Fibroblast of lung (primary cell): ENCODE measurements around the gene PARVG. TPM values are rescaled to one million over a fixed set of nuclear protein-coding genes. Genes with fewer than 3 reads are reported as not detected.

Experiments used
- DNase-seq, 2 donors: peaks; one replicate each; pipeline versions ENCODE4 v3.0.0 to v3.0.0-alpha.2; 2010; ENCODE audit warnings: low read depth in 2 of 2
- H2AFZ ChIP-seq: 2 replicates; pipeline ENCODE4 v1.5.1; 2012; ENCODE audit warnings: low read length, control low read depth, inconsistent platforms
- H3K27ac ChIP-seq: 2 replicates; pipeline ENCODE4 v1.5.1; 2011; ENCODE audit warnings: low read length, control low read depth; ENCODE audit not compliant: insufficient read depth
- H3K27me3 ChIP-seq: 2 replicates; pipeline ENCODE4 v1.5.1; 2011; ENCODE audit warnings: mild to moderate bottlenecking, low read length; ENCODE audit not compliant: control insufficient read depth, insufficient read depth
- H3K36me3 ChIP-seq: 2 replicates; pipeline ENCODE4 v1.5.1; 2011; ENCODE audit warnings: low read length; ENCODE audit not compliant: control insufficient read depth, insufficient read depth
- H3K4me1 ChIP-seq: 2 replicates; pipeline ENCODE4 v1.5.1; 2011; ENCODE audit warnings: low read length; ENCODE audit not compliant: control insufficient read depth, insufficient read depth; ENCODE audit errors: extremely low read depth
- H3K4me2 ChIP-seq: 2 replicates; pipeline ENCODE4 v1.5.1; 2011; ENCODE audit warnings: low read length, control low read depth; ENCODE audit not compliant: insufficient read depth; ENCODE audit errors: extremely low read depth
- H3K4me3 ChIP-seq, 4 experiments: fragments of 200-600 bp in 1 of 4; sonication (generic) in 1 of 4; replicated peaks in 1 of 4; 2 replicates each; pipeline ENCODE4 v1.5.1; 2011 to 2016; ENCODE audit warnings: low read length in 4 of 4, low read depth in 3 of 4, mild to moderate bottlenecking in 3 of 4, control low read depth in 2 of 4, inconsistent platforms in 1 of 4, mixed read lengths in 1 of 4; ENCODE audit not compliant: insufficient read depth in 1 of 4; ENCODE audit errors: control extremely low read depth in 1 of 4
- H3K79me2 ChIP-seq: 2 replicates; pipeline ENCODE4 v1.5.1; 2012; ENCODE audit warnings: mild to moderate bottlenecking, low read length, inconsistent platforms; ENCODE audit not compliant: control insufficient read depth, insufficient read depth
- H3K9ac ChIP-seq: 2 replicates; pipeline ENCODE4 v1.5.1; 2011; ENCODE audit warnings: mild to moderate bottlenecking, low read length, control low read depth; ENCODE audit not compliant: insufficient read depth
- H3K9me3 ChIP-seq: 2 replicates; pipeline ENCODE4 v1.5.1; 2012; ENCODE audit warnings: low read depth, low read length; ENCODE audit not compliant: control insufficient read depth, insufficient read depth
- H4K20me1 ChIP-seq: 2 replicates; pipeline ENCODE4 v1.5.1; 2011; ENCODE audit warnings: low read length; ENCODE audit not compliant: control insufficient read depth, insufficient read depth; ENCODE audit errors: extremely low read depth
- CTCF ChIP-seq, 2 donors: IDR thresholded peaks in 1 of 2; conservative IDR thresholded peaks in 1 of 2; 1 replicate in 1 of 2; 2 replicates in 1 of 2; pipeline ENCODE4 v1.5.1; 2011 to 2012; ENCODE audit warnings: low read length in 2 of 2, control low read depth in 1 of 2, inconsistent platforms in 1 of 2, low read depth in 1 of 2, mild to moderate bottlenecking in 1 of 2
- EZH2 ChIP-seq: IDR thresholded peaks from 2 replicates; pipeline ENCODE4 v1.5.1; 2012; ENCODE audit warnings: low read length, control low read depth, mild to moderate bottlenecking; ENCODE audit errors: missing control alignments
- polyA plus RNA-seq, 2 donors: library from polyadenylated mRNA; depleted of rRNA in 1 of 2; stranded (reverse) in 1 of 2; unstranded in 1 of 2; fragments of >200 nt; gene quantifications; 2 replicates each; pipeline ENCODE4 v1.2.1, GENCODE V29; 2011 to 2012; ENCODE audit warnings: missing spikeins in 1 of 2
- total RNA-seq: library from RNA; depleted of rRNA; stranded (reverse); fragments of >200 nt; gene quantifications from 2 replicates; pipeline ENCODE4 v1.2.1, GENCODE V29; 2014

PARVG gene
- total and polyA plus RNA-seq, 2 donors (not counting 1 experiment from before 2014, with no cell fraction given): not detected

- Histone ChIP-seq H3K9ac (no peak overlapping the region), H3K4me1 (no peaks in the 10 kb centered on the region), H3K27ac (no peak overlapping the region), H3K9me3 (no peaks in the 10 kb centered on the region), H3K4me2 (no peak overlapping the region), H4K20me1 (no peaks in the 10 kb centered on the region), H3K36me3 (no peaks in the 10 kb centered on the region), H2AFZ (no peak overlapping the region), H3K27me3 (no peaks in the 10 kb centered on the region), H3K79me2 (no peaks in the 10 kb centered on the region), H3K4me3 (no peak overlapping the region)
- no peak for TF ChIP-seq EZH2
- TF ChIP-seq CTCF (conservative IDR thresholded peaks at IDR 0.05 in 1 of 2, IDR thresholded peaks at IDR 0.05 in 1 of 2; ENCODE audit: low read depth in 1 of 2, low read length in 2 of 2): no peak
- DNase-seq: no peak
Measured at GRCh38 chr22:44215287-44215686, 34.6 kb downstream of the PARVG start.

DNA sequence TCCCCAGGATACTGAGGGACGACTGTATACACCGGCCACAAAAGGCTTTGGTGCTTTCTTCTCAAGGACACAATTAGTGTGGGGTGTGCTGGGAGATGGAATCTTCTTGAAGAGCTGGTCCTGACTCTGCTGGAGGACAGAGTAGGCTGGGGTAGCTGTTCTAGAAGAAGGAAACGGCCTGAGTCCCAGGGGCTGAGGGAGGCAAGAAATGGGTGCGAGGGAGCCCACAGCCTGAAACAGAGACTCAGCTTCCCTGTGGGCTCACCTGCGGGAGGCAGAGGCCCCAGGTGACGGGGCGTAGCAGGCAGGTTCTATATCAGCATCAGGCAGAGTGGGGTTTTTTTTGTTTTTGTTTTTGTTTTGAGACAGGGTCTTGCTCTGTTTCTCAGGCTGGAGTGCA is 36.6 kb downstream of the PARVG start:
- no peaks in the 10 kb centered on the region for H3K36me3 ChIP-seq
- H3K9ac ChIP-seq: no peak overlapping the region
- H3K27me3 ChIP-seq: no peaks in the 10 kb centered on the region
- H4K20me1 ChIP-seq: no peaks in the 10 kb centered on the region
- H3K79me2 ChIP-seq: no peaks in the 10 kb centered on the region
- DNase-seq: no peak
- TF ChIP-seq EZH2 (no peak), CTCF (conservative IDR thresholded peaks at IDR 0.05 in 1 of 2, IDR thresholded peaks at IDR 0.05 in 1 of 2; ENCODE audit: low read depth in 1 of 2, low read length in 2 of 2) (no peak)
- H3K4me1 ChIP-seq: no peaks in the 10 kb centered on the region
- no peak overlapping the region for H3K4me2 ChIP-seq
- no peak overlapping the region for H2AFZ ChIP-seq
- no peak overlapping the region for H3K27ac ChIP-seq
- H3K9me3 ChIP-seq: no peaks in the 10 kb centered on the region
- H3K4me3 ChIP-seq: no peak overlapping the region

DNA sequence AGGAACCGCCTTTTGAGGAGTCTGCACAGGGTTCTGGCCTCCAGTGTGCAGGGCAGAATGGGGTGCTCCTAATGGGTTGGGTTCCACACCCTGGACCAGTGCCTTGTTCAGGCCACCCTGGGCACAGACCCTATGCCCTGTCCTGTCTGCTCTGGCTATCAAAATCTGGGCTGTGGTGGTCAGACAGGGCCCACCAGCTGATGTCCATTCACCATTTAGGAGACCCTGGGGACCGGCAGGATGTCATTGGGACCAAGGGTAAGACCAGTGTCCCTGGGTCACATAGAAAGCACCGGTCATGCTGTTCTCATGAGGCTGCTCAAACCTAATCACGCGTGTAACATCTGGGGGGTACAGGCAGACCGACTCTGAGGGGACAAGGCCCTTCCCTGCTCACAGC is 37.3 kb downstream of the PARVG start:
- Histone ChIP-seq H2AFZ (no peak overlapping the region), H3K4me3 (no peak overlapping the region), H3K27me3 (no peaks in the 10 kb centered on the region), H3K79me2 (no peaks in the 10 kb centered on the region), H3K36me3 (no peaks in the 10 kb centered on the region), H3K27ac (no peak overlapping the region), H3K4me2 (no peak overlapping the region), H4K20me1 (no peaks in the 10 kb centered on the region), H3K9ac (no peak overlapping the region), H3K4me1 (no peaks in the 10 kb centered on the region), H3K9me3 (no peaks in the 10 kb centered on the region)
- TF ChIP-seq EZH2 (no peak), CTCF (conservative IDR thresholded peaks at IDR 0.05 in 1 of 2, IDR thresholded peaks at IDR 0.05 in 1 of 2; ENCODE audit: low read depth in 1 of 2, low read length in 2 of 2) (no peak)
- DNase-seq: no peak
